Aorta (tissue), 5 donors: ENCODE data around the gene FAM9B. TPM values are rescaled to one million over a fixed set of nuclear protein-coding genes. Genes with fewer than 3 reads are reported as not detected.

Experiments used
- ATAC-seq: fragments of 200-7000 bp; cut with Tn5 transposase; one replicate; pipeline ENCODE4 v1.9.1; 2022; ENCODE audit warnings: moderate library complexity; ENCODE audit not compliant: low FRiP score
- DNase-seq, 2 donors: peaks; one replicate each; pipeline ENCODE4 v3.0.0-alpha.2; 2020
- H3K27ac ChIP-seq, 2 donors: one replicate each; pipeline ENCODE4 v1.5.1; 2013; ENCODE audit warnings: low read length in 2 of 2, mild to moderate bottlenecking in 2 of 2, moderate library complexity in 2 of 2, control low read depth in 1 of 2, inconsistent platforms in 1 of 2, low read depth in 1 of 2
- H3K27me3 ChIP-seq, 2 donors: one replicate each; pipeline ENCODE4 v1.6.1; 2013; ENCODE audit warnings: control low read depth in 1 of 2, low read length in 1 of 2, mild to moderate bottlenecking in 1 of 2, moderate library complexity in 1 of 2; ENCODE audit not compliant: insufficient read depth in 2 of 2, control insufficient read depth in 1 of 2
- H3K36me3 ChIP-seq, 2 donors: one replicate each; pipeline ENCODE4 v1.6.1; 2013; ENCODE audit warnings: control low read depth in 1 of 2, low read length in 1 of 2, mild to moderate bottlenecking in 1 of 2; ENCODE audit not compliant: insufficient read depth in 2 of 2, control insufficient read depth in 1 of 2
- H3K4me1 ChIP-seq, 2 donors: one replicate each; pipeline ENCODE4 v1.6.1; 2013; ENCODE audit warnings: low read length in 2 of 2, control low read depth in 1 of 2, mild to moderate bottlenecking in 1 of 2, moderate library complexity in 1 of 2; ENCODE audit not compliant: insufficient read depth in 2 of 2, control insufficient read depth in 1 of 2
- H3K4me3 ChIP-seq, 2 donors: one replicate each; pipeline ENCODE4 v1.5.1; 2013; ENCODE audit warnings: low read length in 2 of 2, control low read depth in 1 of 2, mild to moderate bottlenecking in 1 of 2
- H3K9me3 ChIP-seq: one replicate; pipeline ENCODE4 v1.6.1; 2013; ENCODE audit warnings: mild to moderate bottlenecking, low read length; ENCODE audit not compliant: control insufficient read depth
- WGBS, 2 donors: extraction: QIAGEN DNeasy Blood & Tissue Kit; methylation state at CpG; one replicate each; pipeline ENCODE4 v1.1.7; 2013; 5-methylcytosine and 5-hydroxymethylcytosine counted together
- intact Hi-C, 2 donors: fragments of 100-400 bp; cut with DNase I; formaldehyde crosslinking; loops; one replicate each; pipeline versions ENCODE4 v1.14.2 to v1.15.0; 2022
- polyA plus RNA-seq, 2 donors: library from polyadenylated mRNA; stranded (reverse); fragments of 200-250 nt; gene quantifications; one replicate each; pipeline ENCODE4 v1.2.3, GENCODE V29; 2013
- total RNA-seq, 2 donors: library from RNA; stranded (reverse); fragmentation: NEBNext Ultra II Directional; extraction: Animal tissue kit (Norgen Biotek cat#: 25700); gene quantifications; one replicate each; pipeline ENCODE4 v1.2.1, GENCODE V29; 2021
- donor health status: healthy with polysubstance abuse.
- donor health status: Bipolar disorder and iron deficiency.
- donor health status: DM: no; HTN: no; CAD: no.
- donor health status: DM: no; HTN: no; CAD: no.
- donor health status: DM: yes; HTN: yes; CAD: no.

Gene FAM9B
- total and polyA plus RNA-seq, 4 donors, result not detected

GRCh38 chrX:9052081-9052480 lies 18.2 kb upstream of the FAM9B start:
- no peaks in the 10 kb centered on the region for H3K4me1 ChIP-seq
- H3K9me3 ChIP-seq, result no peaks in the 10 kb centered on the region
- ATAC-seq (no peak), DNase-seq (no peak)
- no peak overlapping the region for H3K4me3 ChIP-seq
- no peaks in the 10 kb centered on the region for H3K27me3 ChIP-seq
- intact Hi-C loops, result no loop called here
- 81 to 94% methylated on average over 3 of the region's 3 CpGs for WGBS, 2 donors
- H3K27ac ChIP-seq, result no peak overlapping the region
- no peaks in the 10 kb centered on the region for H3K36me3 ChIP-seq

GRCh38 chrX:9050331-9050730 lies 16.4 kb upstream of the FAM9B start:
- H3K27ac ChIP-seq, result no peak overlapping the region
- 71 to 90% methylated on average over 3 of the region's 3 CpGs for WGBS, 2 donors
- no peaks in the 10 kb centered on the region for H3K36me3 ChIP-seq
- H3K27me3 ChIP-seq, result no peaks in the 10 kb centered on the region
- H3K4me1 ChIP-seq, result no peaks in the 10 kb centered on the region
- no peak overlapping the region for H3K4me3 ChIP-seq
- H3K9me3 ChIP-seq, result no peaks in the 10 kb centered on the region
- intact Hi-C loops, result no loop called here
- ATAC-seq, result no peak
- no peak for DNase-seq

GRCh38 chrX:9048801-9049200 lies 14.9 kb upstream of the FAM9B start:
- no peaks in the 10 kb centered on the region for H3K9me3 ChIP-seq
- ATAC-seq (no peak), DNase-seq (no peak)
- H3K27me3 ChIP-seq, result no peaks in the 10 kb centered on the region
- H3K4me3 ChIP-seq, result no peak overlapping the region
- H3K36me3 ChIP-seq, result no peaks in the 10 kb centered on the region
- H3K4me1 ChIP-seq, result no peaks in the 10 kb centered on the region
- H3K27ac ChIP-seq, result no peak overlapping the region
- 78 to 95% methylated on average over 1 of the region's 1 CpG for WGBS, 2 donors
- intact Hi-C loops, result no loop called here

- intact Hi-C loops, result no loop called here
- Histone ChIP-seq H3K9me3 (no peaks in the 10 kb centered on the region), H3K4me1 (no peaks in the 10 kb centered on the region), H3K27ac (no peak overlapping the region), H3K27me3 (no peaks in the 10 kb centered on the region), H3K36me3 (no peaks in the 10 kb centered on the region), H3K4me3 (no peak overlapping the region)
- ATAC-seq, result no peak
- DNase-seq, result no peak
- 71 to 72% methylated on average over 4 of the region's 4 CpGs for WGBS, 2 donors
Measured at GRCh38 chrX:9038244-9038643, 4.3 kb upstream of the FAM9B start.

GRCh38 chrX:9037296-9037695 lies 3.4 kb upstream of the FAM9B start:
- DNase-seq (no peak), ATAC-seq (no peak)
- intact Hi-C loops, result no loop called here

GRCh38 chrX:9033586-9033985 lies 341 bp downstream of the FAM9B start:
- ATAC-seq (no peak), DNase-seq (no peak)
- Histone ChIP-seq H3K27me3 (no peaks in the 10 kb centered on the region), H3K9me3 (no peaks in the 10 kb centered on the region), H3K4me3 (no peak overlapping the region), H3K36me3 (no peaks in the 10 kb centered on the region), H3K27ac (no peak overlapping the region), H3K4me1 (no peaks in the 10 kb centered on the region)
- intact Hi-C loops, result no loop called here
- 90 to 95% methylated on average over 15 to 17 of the region's 17 CpGs for WGBS, 2 donors

More at GRCh38 chrX:9037296-9037695, 3.4 kb upstream of the FAM9B start:
- Histone ChIP-seq H3K9me3 (no peaks in the 10 kb centered on the region), H3K36me3 (no peaks in the 10 kb centered on the region), H3K27ac (no peak overlapping the region), H3K4me3 (no peak overlapping the region), H3K4me1 (no peaks in the 10 kb centered on the region), H3K27me3 (no peaks in the 10 kb centered on the region)
- WGBS, 2 donors, result 73 to 91% methylated on average over 4 of the region's 4 CpGs

GRCh38 chrX:9033179-9033578 lies 748 bp downstream of the FAM9B start:
- WGBS, 2 donors, result 89 to 96% methylated on average over 14 to 17 of the region's 17 CpGs
- DNase-seq, result no peak
- no peaks in the 10 kb centered on the region for H3K36me3 ChIP-seq
- no peak overlapping the region for H3K4me3 ChIP-seq
- no peak for ATAC-seq
- no peaks in the 10 kb centered on the region for H3K27me3 ChIP-seq
- H3K27ac ChIP-seq, result no peak overlapping the region
- H3K9me3 ChIP-seq, result no peaks in the 10 kb centered on the region
- intact Hi-C loops, result no loop called here
- no peaks in the 10 kb centered on the region for H3K4me1 ChIP-seq

- 89 to 91% methylated on average over 2 of the region's 2 CpGs for WGBS, 2 donors
- DNase-seq (no peak), ATAC-seq (no peak)
- H3K9me3 ChIP-seq, result no peaks in the 10 kb centered on the region
- H3K27ac ChIP-seq, result no peak overlapping the region
- H3K27me3 ChIP-seq, result no peaks in the 10 kb centered on the region
- intact Hi-C loops, result no loop called here
- no peaks in the 10 kb centered on the region for H3K36me3 ChIP-seq
- H3K4me1 ChIP-seq, result no peaks in the 10 kb centered on the region
- H3K4me3 ChIP-seq, result no peak overlapping the region
Measured at GRCh38 chrX:9023293-9023692, 10.6 kb downstream of the FAM9B start.

GRCh38 chrX:9019151-9019550 lies 14.8 kb downstream of the FAM9B start:
- no peak overlapping the region for H3K27ac ChIP-seq
- H3K9me3 ChIP-seq, result no peaks in the 10 kb centered on the region
- DNase-seq (no peak), ATAC-seq (no peak)
- no peaks in the 10 kb centered on the region for H3K36me3 ChIP-seq
- no peak overlapping the region for H3K4me3 ChIP-seq
- WGBS, 2 donors, result 74 to 85% methylated on average over 2 of the region's 2 CpGs
- intact Hi-C loops, result no loop called here
- H3K27me3 ChIP-seq, result no peaks in the 10 kb centered on the region
- no peaks in the 10 kb centered on the region for H3K4me1 ChIP-seq
